ENCODE results near the gene SMPD2.

SMPD2 gene

GRCh38 chr6:109440331-109441068, at the start of gene SMPD2, which contains the start of gene PPIL6:
Gene SMPD2 (plus strand): TSS chr6:109440724. CDS start chr6:109441122, 398 bp downstream.
Gene PPIL6 (minus strand): TSS chr6:109440628. CDS start chr6:109440590, 38 bp downstream.
- no peak for FAIRE-seq

- FAIRE-seq: no peak
These were observed 47.2 kb upstream of the SMPD2 start for GRCh38 chr6:109393157-109393885.

- FAIRE-seq: no peak
These were observed 46.6 kb upstream of the SMPD2 start for GRCh38 chr6:109393886-109394281.

GRCh38 chr6:109396046-109396718, 44.3 kb upstream of the SMPD2 start:
- FAIRE-seq: no peak

- no peak for FAIRE-seq
These were observed 43.5 kb upstream of the SMPD2 start for GRCh38 chr6:109397020-109397419.

- FAIRE-seq: no peak
These were observed 34.3 kb upstream of the SMPD2 start for GRCh38 chr6:109406196-109406595.

GRCh38 chr6:109411034-109411433, 29.5 kb upstream of the SMPD2 start:
- FAIRE-seq: no peak

GRCh38 chr6:109417646-109418045, 22.9 kb upstream of the SMPD2 start:
- FAIRE-seq: no peak

- no peak for FAIRE-seq
These were observed 19.8 kb upstream of the SMPD2 start for GRCh38 chr6:109420751-109421150.

- FAIRE-seq: no peak
These were observed 19.3 kb upstream of the SMPD2 start for GRCh38 chr6:109421184-109421583.

GRCh38 chr6:109424946-109425345, 15.6 kb upstream of the SMPD2 start:
- no peak for FAIRE-seq

- FAIRE-seq: no peak
These were observed 11.5 kb upstream of the SMPD2 start for GRCh38 chr6:109428889-109429477.

- FAIRE-seq: no peak
These were observed 11.0 kb upstream of the SMPD2 start for GRCh38 chr6:109429496-109429895.

GRCh38 chr6:109434456-109434855, 6.1 kb upstream of the SMPD2 start:
- FAIRE-seq: no peak

- FAIRE-seq: no peak
These were observed 4.5 kb upstream of the SMPD2 start for GRCh38 chr6:109436041-109436440.

GRCh38 chr6:109441069-109441816, 719 bp downstream of the SMPD2 start:
- no peak for FAIRE-seq

- FAIRE-seq: no peak
These were observed 1.9 kb downstream of the SMPD2 start for GRCh38 chr6:109442393-109442924.

- FAIRE-seq: no peak
These were observed 3.0 kb downstream of the SMPD2 start for GRCh38 chr6:109443425-109443950.

- no peak for FAIRE-seq
These were observed 4.9 kb downstream of the SMPD2 start for GRCh38 chr6:109445382-109445781.

- no peak for FAIRE-seq
These were observed 5.5 kb downstream of the SMPD2 start for GRCh38 chr6:109446072-109446471.

GRCh38 chr6:109446541-109446940, 6.0 kb downstream of the SMPD2 start:
- FAIRE-seq: no peak

- FAIRE-seq: no peak
These were observed 6.6 kb downstream of the SMPD2 start for GRCh38 chr6:109447087-109447486.

Data from TTC549 (cell line).